NCI-H2196 (cell line): ENCODE measurements around the gene PIK3R3.

Experiments
- DNase-seq: peaks from one replicate; lab custom pipeline; 2025; ENCODE audit not compliant: unreplicated experiment; lab: John Stamatoyannopoulos, UW

PIK3R3 gene

GRCh38 chr1:45995298-45995697 is 137.1 kb downstream of the PIK3R3 start:
- DNase-seq, result no peak

GRCh38 chr1:45994423-45994822 is 138.0 kb downstream of the PIK3R3 start:
- DNase-seq, result no peak
